T-helper 2 cell (primary cell): Measurements from ENCODE around the gene ENOX1.

Source experiments
- DNase-seq, 5 experiments: peaks; one replicate each; pipeline versions ENCODE4 v3.0.0 to v3.0.0-alpha.2; 2012 to 2022

ENOX1 gene

GRCh38 chr13:43664700-43665191 is 122.0 kb downstream of the ENOX1 start:
- DNase-seq = peak in 1 of 5 experiments; percentile 11

- DNase-seq = no peak
These were observed 123.2 kb downstream of the ENOX1 start for GRCh38 chr13:43663474-43664090.

- no peak for DNase-seq
These were observed 123.8 kb downstream of the ENOX1 start for GRCh38 chr13:43662976-43663375.

- DNase-seq = no peak
These were observed 125.5 kb downstream of the ENOX1 start for GRCh38 chr13:43661161-43661830.

- no peak for DNase-seq
These were observed 129.3 kb downstream of the ENOX1 start for GRCh38 chr13:43657485-43657884.

GRCh38 chr13:43653980-43654379 is 132.8 kb downstream of the ENOX1 start:
- DNase-seq = no peak

- no peak for DNase-seq
These were observed 133.4 kb downstream of the ENOX1 start for GRCh38 chr13:43653395-43653794.

GRCh38 chr13:43652760-43653159 is 134.0 kb downstream of the ENOX1 start:
- no peak for DNase-seq

GRCh38 chr13:43650882-43651281 is 135.9 kb downstream of the ENOX1 start:
- DNase-seq = no peak

- no peak for DNase-seq
These were observed 138.0 kb downstream of the ENOX1 start for GRCh38 chr13:43648733-43649132.

- no peak for DNase-seq
These were observed 139.3 kb downstream of the ENOX1 start for GRCh38 chr13:43647471-43647870.

GRCh38 chr13:43640476-43640875 is 146.3 kb downstream of the ENOX1 start:
- DNase-seq = no peak

GRCh38 chr13:43631106-43631505 is 155.7 kb downstream of the ENOX1 start:
- no peak for DNase-seq

- DNase-seq = no peak
These were observed 156.9 kb downstream of the ENOX1 start for GRCh38 chr13:43629691-43630480.

- no peak for DNase-seq
These were observed 159.8 kb downstream of the ENOX1 start for GRCh38 chr13:43626994-43627393.

GRCh38 chr13:43614063-43614462 is 172.7 kb downstream of the ENOX1 start:
- no peak for DNase-seq

GRCh38 chr13:43611281-43612273 is 175.2 kb downstream of the ENOX1 start:
- DNase-seq = no peak

GRCh38 chr13:43608400-43609137 is 178.2 kb downstream of the ENOX1 start:
- no peak for DNase-seq

GRCh38 chr13:43597599-43597945 is 189.2 kb downstream of the ENOX1 start:
- DNase-seq = no peak

GRCh38 chr13:43596924-43597598 is 189.7 kb downstream of the ENOX1 start:
- peak in 1 of 5 experiments; percentile 33 for DNase-seq

GRCh38 chr13:43596006-43596405 is 190.8 kb downstream of the ENOX1 start:
- DNase-seq = no peak
